ENCODE results near the gene SMPD3. TPM values are rescaled to one million over a fixed set of nuclear protein-coding genes. Genes with fewer than 3 reads are reported as not detected.

Gene SMPD3
- total RNA-seq, 1 donor, result 0.86 TPM

- DNase-seq (ENCODE audit: low read depth), result no peak
- H3K4me3 ChIP-seq (ENCODE audit: low read depth, low read length), result no peak overlapping the region
- no peak for TF ChIP-seq CTCF (IDR thresholded peaks at IDR 0.05; ENCODE audit: insufficient read depth, low read depth, low read length)
Measured at GRCh38 chr16:68427649-68428303, 20.5 kb downstream of the SMPD3 start.

GRCh38 chr16:68426347-68426652 is 22.0 kb downstream of the SMPD3 start:
- no peak for DNase-seq (ENCODE audit: low read depth)
- H3K4me3 ChIP-seq (ENCODE audit: low read depth, low read length), result no peak overlapping the region
- no peak for TF ChIP-seq CTCF (IDR thresholded peaks at IDR 0.05; ENCODE audit: insufficient read depth, low read depth, low read length)

GRCh38 chr16:68425498-68426346 is 22.6 kb downstream of the SMPD3 start:
- no peak for TF ChIP-seq CTCF (IDR thresholded peaks at IDR 0.05; ENCODE audit: insufficient read depth, low read depth, low read length)
- no peak overlapping the region for H3K4me3 ChIP-seq (ENCODE audit: low read depth, low read length)
- no peak for DNase-seq (ENCODE audit: low read depth)

- no peak for TF ChIP-seq CTCF (IDR thresholded peaks at IDR 0.05; ENCODE audit: insufficient read depth, low read depth, low read length)
- no peak for DNase-seq (ENCODE audit: low read depth)
- H3K4me3 ChIP-seq (ENCODE audit: low read depth, low read length), result no peak overlapping the region
Measured at GRCh38 chr16:68423771-68424170, 24.5 kb downstream of the SMPD3 start.

- no peak for TF ChIP-seq CTCF (IDR thresholded peaks at IDR 0.05; ENCODE audit: insufficient read depth, low read depth, low read length)
- DNase-seq (ENCODE audit: low read depth), result no peak
- H3K4me3 ChIP-seq (ENCODE audit: low read depth, low read length), result no peak overlapping the region
Measured at GRCh38 chr16:68422396-68422960, 25.8 kb downstream of the SMPD3 start.

- no peak for DNase-seq (ENCODE audit: low read depth)
- no peak overlapping the region for H3K4me3 ChIP-seq (ENCODE audit: low read depth, low read length)
- TF ChIP-seq CTCF (IDR thresholded peaks at IDR 0.05; ENCODE audit: insufficient read depth, low read depth, low read length), result no peak
Measured at GRCh38 chr16:68421076-68421475, 27.2 kb downstream of the SMPD3 start.
